GM19395 (cell line): ENCODE data around the gene BTBD6.

Experiments
- ATAC-seq: cut with Tn5 transposase; IDR thresholded peaks from one replicate; pipeline ENCODE4 v1.9.1; 2021; ENCODE audit warnings: mild to moderate bottlenecking, moderate library complexity; ENCODE audit not compliant: unreplicated experiment

The BTBD6 gene

DNA sequence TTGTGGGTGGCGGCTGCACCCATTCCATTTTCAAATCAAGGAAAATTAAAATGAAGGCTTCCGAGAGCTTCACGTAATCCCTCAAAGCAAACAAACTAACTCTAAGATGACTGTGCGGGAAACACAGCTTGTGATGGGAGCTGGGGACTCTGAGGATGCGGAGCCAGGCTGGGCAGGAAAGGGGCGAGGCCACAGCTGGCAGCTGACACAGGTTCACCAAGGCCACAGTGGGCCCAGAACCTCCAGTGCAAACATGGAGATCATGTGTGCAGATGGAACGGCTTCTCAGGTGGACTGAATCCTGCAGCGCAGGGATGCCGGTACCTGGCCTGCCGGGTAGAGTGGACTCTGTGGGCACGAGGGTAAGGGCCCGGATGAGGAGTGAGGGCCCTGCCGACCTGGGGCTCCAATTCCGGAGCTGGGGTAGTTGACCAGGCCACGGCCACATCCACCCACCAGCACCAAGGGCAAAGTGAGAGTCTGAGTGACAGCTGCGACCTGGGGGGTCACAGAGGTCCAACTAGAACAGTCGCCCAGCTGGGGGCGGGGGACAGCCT, 19.2 kb upstream of the BTBD6 start:
- ATAC-seq: no peak

DNA sequence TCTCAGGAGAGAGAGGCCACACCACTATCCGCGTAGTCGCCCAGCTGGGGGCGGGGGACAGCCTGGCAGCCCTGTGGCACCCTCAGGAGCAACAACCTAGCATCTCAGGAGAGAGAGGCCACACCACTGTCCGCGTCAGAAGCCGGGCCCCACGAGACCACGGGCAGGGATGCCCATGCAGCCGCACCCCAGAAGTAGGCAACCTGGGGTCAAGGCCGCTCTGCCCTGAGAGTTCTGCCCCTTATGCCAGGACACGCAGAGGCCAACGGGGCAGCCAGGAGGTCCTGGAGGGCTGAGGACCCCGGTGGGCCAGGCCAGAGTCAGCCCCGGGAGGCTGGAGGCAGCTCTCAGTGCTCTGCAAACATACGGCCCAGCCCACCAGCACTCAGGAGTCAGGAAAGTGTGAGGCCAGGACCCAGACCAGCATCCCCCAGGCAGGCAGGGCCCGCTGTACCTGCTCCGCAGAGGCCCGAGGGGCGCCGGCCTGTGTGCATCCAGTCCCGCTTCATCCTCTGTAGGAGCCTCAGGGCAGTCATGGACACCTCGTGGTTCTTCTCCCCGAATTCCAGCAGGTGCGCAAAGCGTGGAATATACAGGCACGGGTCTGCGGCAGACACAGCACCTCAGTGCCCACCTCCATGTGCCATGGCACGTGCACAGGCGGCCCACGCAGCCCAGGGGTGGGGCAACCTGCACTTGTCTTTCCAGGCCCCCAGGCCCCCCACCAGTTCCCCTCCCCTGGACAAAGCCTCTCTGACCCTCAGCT, 7.3 kb upstream of the BTBD6 start:
- ATAC-seq: no peak

DNA sequence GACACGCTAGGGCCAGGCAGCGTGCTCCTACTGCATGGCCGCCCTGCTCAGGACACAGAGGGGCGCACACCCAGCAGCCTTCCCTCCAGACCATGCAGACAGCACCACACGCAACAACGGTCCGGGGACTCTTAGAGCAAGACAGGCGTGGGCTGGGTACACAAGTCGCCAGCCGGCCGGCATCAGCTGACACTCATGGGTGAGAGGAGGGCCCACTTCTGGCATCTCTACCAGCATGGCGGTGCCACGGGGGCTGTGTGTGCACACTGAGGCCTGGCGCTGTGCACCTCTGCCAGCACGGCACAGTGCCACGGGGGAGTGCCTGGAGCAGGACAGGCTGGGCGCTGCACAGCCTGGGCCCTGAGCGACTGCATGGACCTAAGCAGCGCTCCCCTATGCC, 6.7 kb upstream of the BTBD6 start:
- no peak for ATAC-seq

DNA sequence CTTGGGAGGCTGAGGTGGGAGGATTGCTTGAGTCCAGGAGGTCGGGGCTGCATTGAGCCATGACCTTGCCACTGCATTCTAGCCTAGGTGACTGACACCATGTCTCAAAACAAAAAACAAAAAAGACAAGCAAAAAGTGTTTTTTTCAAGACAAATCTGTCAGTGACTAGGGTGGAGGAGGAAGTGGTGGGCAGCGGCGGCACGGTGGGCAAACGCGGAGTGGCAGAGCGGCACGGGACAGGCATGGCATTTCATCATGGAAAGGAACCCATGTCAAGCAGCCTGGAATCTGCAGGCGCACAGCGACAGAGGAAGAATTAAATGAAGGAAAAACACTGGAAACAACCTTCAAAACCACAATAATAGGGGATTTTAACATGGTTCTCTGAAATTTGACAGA, 4.0 kb upstream of the BTBD6 start:
- no peak for ATAC-seq

- ATAC-seq: no peak
Measured at GRCh38 chr14:105247026-105247425, 1.3 kb upstream of the BTBD6 start.

DNA sequence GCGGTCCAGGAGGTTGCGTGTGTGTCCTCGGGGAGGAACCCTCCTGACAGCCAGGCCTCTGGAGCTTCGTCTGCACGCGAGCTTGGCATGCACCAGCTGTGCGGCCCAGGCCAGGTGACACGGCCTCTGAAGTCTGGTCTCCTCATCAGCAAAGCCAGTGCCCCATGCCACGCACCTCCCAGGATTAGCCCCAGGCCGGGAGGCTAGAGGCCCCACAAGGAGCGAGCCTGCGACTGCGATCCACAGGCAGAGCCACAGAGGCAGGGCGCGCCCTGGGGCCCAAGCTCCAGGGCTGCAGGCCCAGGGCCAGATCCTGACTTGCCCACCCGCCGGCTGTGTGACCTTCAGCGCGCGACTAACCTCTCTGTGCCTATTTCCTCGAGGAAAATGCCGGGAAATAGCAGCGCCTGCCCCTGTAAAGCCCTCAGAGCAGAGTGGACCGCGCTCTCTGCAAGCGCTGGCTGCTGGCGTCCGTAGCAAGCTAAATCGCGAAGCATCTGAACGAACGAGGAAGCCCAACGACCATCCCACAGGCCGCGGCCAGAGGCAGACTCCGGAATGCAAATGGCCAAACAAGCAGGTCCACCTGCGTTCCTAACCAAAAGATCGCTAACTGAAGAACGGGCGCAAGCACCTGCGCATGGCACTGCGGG, 492 bp upstream of the BTBD6 start:
- peak; percentile 39 for ATAC-seq

DNA sequence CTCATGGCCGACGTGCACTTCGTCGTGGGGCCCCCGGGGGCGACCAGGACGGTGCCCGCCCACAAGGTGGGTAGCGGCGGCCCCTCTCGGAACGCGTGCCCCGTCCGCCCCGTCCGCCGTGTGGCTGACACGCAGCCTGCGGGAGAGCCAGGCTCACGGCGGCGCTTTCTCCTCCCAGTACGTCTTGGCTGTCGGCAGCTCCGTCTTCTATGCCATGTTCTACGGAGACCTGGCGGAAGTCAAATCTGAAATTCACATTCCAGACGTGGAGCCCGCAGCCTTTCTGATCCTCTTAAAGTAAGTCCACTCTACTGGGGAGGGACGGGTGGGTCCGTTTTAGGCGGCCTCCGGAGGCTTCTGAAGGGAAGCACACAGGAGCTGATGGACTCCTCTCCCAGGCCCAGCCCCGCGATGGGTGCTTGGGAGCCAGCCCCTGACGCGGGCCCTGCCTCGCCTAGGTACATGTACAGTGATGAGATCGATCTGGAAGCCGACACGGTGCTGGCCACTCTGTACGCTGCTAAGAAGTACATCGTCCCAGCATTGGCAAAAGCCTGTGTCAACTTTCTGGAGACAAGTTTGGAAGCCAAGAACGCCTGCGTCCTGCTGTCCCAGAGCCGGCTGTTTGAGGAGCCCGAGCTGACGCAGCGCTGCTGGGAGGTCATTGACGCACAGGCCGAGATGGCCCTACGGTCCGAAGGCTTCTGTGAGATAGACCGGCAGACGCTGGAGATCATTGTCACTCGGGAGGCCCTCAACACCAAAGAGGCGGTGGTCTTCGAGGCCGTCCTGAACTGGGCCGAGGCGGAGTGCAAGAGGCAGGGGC, 1.1 kb downstream of the BTBD6 start:
- no peak for ATAC-seq

DNA sequence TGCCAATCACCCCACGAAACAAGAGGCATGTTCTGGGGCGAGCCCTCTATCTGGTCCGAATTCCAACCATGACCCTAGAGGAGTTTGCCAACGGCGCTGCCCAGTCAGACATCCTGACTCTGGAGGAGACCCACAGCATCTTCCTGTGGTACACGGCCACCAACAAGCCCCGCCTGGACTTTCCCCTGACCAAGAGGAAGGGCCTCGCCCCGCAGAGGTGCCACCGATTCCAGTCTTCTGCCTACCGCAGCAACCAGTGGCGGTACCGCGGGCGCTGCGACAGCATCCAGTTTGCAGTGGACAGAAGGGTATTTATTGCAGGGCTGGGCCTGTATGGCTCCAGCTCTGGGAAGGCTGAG, 1.7 kb downstream of the BTBD6 start:
- no peak for ATAC-seq

DNA sequence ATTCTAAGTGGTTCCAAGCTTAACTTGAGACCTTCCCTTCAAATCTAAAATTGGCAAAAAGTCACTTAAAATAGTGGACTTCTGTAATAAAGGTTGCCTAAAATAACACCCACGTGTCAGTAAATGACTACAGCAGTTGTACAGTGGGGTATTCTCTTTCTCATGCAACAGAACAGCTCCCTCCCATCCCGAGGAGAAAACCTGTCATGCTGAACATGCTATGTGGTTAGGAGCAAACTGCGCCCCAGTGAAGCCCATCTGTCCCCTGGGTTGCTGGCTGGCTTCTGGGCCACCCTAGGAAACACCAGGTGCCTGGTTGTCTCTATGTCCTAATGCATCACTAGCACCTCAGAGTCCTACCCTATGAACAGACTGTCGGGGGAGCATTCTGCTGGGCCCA, 2.7 kb downstream of the BTBD6 start:
- no peak for ATAC-seq

DNA sequence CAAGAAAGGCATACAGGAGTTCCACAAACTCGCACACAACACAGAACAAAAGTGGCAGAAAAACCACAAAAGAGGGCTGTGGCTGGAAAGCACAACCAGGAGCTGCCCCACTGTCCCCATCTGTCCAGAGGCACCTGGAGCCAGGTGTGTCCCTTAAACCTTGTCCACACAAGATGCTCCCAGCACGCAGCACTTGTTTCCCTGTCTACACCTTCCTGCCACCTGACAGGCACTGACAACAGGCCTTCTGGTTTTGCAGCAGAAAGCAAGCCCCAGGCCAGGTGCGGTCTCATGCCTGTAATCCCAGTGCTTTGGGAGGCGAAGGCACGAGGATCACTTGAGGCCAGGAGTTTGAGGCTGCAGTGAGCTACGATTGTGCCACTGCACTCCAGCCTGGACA, 3.6 kb downstream of the BTBD6 start:
- ATAC-seq: no peak

DNA sequence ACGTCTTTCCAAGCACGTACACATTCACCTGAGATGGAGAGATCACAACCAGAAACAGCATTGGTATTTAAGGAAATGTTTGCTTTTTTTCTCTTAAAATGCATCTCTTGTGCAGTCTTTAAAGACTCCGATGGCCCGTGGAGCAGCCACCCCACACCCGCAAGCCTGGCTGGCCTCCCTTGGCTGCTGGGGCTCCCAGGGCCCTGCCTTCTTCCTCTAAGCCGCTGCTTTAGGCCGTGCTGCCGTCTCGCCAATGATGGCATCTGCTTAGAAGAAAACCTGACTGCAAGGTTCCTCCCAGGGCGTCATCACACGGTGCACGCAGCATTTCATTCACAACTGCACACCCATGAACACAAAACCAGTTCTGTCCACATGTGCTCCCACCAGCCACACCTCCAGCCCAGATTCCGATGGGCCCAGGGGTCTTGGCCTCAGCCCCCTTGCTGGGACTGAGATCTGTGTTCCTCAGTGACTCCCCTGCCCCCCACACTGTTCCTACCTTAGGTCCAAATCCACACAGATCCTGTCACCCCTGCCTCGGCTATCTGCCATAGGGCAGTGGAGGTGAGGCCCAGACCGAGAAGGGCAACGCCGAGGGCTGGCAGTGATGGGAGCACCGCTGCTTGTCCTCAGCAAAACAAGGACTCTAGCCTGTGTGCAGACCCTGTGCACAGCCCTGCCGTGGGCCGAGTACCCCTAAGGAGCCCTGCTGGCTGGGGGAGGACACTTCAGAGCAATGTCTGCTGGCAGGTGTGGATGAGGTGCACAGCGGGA, 4.4 kb downstream of the BTBD6 start:
- no peak for ATAC-seq

DNA sequence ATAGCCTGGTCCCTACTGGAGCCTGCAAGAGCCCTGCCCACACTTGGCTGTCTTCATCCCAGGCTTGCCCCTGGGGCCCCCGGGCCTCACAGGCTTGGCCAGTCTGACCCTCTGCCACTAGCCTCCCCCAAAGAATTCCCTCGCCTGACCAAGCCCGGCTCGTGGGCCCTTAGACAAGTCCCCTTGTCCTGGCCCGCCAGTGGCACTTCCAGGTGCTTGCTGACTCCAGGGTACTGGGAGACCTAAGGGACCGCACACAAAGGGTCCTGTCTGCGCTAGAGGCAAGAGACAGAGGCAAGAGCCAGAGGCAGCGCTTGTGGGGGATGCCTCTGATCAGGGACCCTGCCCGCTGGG, 5.0 kb downstream of the BTBD6 start:
- ATAC-seq: no peak

- no peak for ATAC-seq
Measured at GRCh38 chr14:105255021-105255507, 6.7 kb downstream of the BTBD6 start.

DNA sequence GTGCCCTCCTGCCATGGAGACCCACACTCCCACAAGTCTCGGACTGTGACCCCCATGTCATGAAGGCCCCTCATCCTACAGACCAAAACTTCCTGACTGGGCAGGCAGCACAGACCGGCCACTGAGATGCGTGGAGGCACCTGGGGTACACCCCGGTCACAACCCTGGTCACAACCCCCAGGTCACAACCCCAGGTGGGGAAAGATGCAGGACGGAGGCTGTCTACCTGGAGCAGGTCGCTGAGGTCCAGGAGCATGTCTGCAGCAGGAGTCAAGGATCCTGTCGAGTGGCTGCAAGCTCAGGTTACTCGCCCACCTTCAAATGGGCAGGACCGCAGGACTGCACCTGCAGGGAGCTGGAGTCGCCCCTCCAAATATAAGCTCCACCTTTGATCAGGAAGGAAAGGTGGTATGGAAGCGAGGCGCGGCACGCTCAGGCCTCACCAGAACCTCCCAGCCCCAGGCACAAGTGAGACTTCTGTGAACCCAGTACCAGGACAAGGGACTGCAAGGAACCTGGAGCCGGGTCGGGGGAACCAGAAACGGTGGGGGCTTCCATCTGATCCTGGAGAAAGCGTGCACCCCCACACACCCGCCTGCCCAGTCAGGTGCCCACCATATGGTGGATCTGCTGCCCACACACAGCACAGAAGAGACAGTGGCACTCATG, 8.1 kb downstream of the BTBD6 start:
- ATAC-seq: no peak

- no peak for ATAC-seq
Measured at GRCh38 chr14:105257464-105257863, 9.1 kb downstream of the BTBD6 start.

DNA sequence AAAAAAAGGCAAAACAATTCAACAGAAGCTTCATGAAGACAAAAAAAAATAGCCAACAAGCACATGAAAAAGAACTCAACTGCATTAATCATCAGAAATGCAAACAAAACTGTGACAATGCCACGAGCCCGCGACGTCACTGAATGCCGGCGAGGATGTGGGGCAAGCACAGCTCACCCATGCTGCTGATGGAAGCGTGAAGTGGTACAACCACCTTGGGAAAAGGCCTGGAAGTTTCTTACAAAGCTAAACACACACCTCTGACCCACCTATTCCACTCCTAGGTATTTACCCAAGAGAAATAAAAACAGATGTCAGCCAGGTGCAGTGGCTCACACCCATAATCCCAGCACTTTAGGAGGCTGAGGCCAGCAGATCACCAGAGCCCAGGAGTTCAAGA, 10.5 kb downstream of the BTBD6 start:
- no peak for ATAC-seq

DNA sequence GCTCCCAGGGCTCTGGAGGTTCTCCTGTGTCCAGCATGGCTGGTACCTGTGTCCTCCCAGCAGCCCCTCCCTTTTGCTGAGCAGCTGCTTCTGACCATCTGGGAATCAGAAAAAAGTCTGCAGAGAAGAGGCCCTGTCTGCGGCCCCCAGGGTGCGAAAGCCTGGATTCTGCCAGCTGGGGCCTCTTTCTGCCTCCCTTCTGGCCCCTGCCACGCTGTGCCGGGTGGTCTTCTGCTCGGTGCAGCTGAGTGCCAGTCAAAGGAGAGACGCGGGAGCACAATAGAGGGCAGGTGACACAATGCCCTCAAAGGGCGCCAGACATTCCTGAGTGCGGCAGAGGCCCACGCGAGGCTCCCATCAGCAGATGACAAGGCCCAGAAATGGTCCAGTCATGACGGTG, 12.6 kb downstream of the BTBD6 start:
- ATAC-seq: no peak

- ATAC-seq: no peak
Measured at GRCh38 chr14:105261781-105262180, 13.4 kb downstream of the BTBD6 start.

GRCh38 chr14:105267820-105268548, 19.7 kb downstream of the BTBD6 start:
- no peak for ATAC-seq
